SW480 (cell line): Measurements from ENCODE around the gene RBP4.

Source experiments
- DNase-seq: peaks from one replicate; pipeline ENCODE4 v3.0.0-alpha.2; 2016; ENCODE audit warnings: low spot score

Gene RBP4

DNA sequence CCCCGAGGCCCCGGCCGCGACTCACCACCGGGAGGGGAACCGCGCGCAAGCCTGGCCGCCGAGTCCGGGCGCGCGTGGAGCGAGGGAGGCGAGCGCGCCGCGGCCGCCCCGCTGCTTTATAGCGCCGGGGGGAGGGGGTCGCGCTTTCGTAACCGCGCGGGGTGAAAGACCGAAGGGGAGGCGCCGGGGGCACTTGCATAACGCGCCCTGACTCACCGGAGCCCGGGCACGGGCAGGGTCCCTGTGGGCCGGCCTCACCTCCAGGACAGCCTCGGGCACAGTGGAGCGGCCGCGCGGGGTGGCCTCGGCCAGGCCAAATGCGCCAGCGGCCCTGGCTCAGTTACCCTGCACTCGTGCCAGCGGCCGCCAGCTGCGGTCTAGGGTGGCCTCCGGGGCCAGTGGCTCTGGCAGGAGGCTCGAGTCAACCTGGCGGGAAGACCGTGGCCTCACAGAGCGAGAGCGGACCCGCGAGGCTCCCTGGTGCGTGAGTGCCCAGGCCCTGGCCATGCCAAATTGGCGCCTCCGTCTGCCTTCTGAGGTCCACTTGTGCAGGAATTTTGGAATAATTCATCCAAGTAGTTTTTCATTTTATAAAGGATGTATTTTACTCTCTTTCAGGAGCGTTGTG is at the start of gene RBP4:
Gene RBP4 (minus strand): TSS at position 90 of the 628 bp plus-strand sequence. CDS start 207 bp downstream, outside the sequence.
- DNase-seq = no peak

DNA sequence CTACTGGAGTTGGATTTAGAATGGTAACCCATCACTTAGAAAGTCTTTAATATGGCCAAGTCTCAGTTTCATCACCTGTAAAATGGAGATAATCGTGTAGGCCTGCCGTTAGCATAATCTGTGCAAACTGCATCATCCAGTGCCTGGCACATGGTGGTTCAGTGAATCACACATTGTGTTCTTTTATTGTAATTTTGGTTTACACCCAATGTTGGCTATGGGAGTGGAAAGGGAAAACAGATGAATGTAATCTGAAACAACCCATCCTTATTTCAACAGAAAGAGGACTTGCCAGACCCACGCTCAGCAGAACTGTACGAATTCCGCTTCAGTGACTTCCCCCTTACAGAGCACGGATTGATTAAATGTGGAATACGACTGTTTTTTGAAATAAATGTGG is 38.8 kb upstream of the RBP4 start:
- DNase-seq = no peak

DNA sequence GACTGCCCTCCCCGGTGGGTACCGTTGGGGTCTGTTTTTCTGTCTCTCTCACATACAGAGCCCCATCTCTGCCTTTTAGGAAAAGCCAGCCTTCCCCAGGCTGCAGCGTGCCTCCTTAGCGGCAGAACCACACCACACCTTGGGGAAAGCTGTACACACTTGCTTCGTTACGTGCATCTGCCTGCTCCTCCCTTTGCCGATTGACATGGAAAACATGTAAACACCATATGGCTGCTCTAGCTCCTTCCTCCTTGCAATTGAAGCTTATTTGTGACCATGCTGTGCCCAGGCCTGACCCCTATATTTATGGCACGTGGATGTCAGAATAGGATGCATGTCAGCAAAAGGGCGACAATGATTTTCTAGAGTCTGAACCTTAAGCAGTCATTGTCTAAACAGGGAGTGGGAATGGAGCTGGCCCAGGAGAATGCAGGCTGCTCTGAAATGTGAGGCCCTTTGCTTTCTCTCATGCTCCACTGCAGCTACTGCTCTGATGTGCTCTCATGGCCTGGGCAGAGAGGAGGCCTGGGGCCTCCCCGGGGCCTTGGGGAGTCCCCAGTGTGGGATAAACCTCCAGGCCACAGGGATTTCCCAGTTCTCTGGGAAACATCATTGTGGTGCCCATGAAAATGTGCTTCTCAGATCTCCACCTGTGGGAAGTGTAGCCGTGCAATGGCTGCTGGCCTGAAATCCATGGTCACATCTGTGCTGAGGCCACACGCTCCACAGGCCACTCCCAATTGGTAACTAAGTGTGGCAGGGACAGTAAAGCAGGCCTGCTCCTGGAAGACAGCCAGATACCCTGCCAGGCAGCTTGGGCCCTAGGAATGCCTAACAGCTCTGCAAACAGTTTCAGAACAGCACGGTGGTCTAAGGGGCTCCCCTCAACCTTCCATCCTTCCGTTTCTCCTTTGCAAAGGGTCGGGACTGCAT is 29.9 kb upstream of the RBP4 start:
- no peak for DNase-seq

DNA sequence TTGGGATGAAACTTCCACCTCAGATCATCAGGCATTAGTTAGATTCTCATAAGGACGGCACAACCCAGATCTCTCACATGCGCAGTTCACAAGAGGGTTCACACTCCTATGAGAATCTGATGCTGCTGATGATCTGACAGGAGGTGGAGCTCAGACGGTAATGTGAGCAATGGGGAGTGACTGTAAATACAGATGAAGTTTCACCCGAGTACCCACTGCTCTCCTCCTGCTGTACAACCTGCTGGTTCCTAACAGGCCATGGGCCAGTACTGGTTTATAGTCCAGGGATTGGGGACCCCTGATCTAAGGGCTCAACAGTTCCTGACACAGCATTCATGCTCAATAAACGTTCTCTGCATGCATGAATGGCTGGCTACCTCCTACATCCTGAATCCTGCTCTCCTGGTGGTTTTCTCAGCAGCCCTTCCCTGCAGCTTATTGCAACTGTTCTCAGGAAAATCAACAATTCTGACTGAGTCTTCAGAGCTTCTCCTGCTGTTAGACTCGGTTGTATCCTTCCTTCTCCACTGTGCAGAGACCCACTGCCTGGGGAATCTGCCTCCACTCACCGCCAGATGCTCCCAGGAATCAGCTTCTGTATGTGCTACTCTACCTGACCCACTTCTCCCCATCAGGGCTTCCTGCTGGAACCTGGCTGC is 28.7 kb upstream of the RBP4 start:
- no peak for DNase-seq

DNA sequence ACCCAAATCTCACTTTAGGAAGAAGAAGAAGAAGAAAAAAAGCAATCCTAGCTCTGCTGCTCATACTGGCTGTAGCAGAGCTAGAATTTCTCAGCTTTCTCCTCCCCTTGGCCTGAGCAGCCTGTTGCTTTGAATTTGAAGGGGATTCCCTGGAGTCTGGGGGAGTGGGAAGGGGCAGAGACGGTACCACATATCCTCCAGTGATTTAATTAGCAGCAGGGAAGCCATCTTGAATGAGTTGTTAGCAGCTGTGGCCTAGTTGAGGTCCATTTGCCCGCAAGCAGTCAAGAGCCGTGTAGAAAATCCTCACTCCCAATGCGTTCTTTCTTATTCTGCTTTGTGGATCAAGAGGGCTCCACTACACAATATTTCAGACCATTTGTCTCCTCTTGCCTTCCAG is 27.8 kb upstream of the RBP4 start:
- no peak for DNase-seq

GRCh38 chr10:93622942-93623341 is 21.9 kb upstream of the RBP4 start:
- no peak for DNase-seq

- DNase-seq = no peak
These were observed 19.9 kb upstream of the RBP4 start for GRCh38 chr10:93620925-93621324.

DNA sequence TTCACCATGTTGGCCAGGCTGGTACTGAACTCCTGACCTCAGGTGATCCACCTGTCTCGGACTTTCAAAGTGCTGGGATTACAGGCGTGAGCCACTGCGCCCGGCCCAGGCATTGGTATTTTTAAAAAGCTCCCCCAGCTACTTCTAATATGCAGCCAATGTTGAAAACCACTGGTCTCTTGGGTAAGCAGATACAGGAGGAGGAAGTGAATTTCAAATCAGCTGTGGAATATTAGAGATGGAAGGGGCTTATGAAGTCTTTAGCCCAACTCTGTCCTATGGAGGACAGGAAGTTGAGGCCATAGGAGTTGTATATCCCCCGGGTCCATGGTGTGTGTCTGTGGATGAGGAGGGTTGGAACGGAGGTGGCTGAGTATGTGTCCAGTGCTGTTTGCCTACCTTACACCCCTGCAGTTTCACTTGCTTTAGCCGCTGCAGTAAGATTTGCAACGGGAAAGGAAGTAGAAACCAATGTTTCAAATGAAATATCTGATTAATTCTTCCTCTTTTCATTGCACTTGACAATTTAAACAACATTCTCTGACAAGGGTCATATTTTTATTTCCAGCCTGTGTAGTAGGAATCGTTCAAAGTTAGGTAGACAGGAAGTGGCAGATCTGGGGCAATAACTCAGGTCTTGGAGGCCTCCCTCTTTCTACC is 14.7 kb upstream of the RBP4 start:
- no peak for DNase-seq

DNA sequence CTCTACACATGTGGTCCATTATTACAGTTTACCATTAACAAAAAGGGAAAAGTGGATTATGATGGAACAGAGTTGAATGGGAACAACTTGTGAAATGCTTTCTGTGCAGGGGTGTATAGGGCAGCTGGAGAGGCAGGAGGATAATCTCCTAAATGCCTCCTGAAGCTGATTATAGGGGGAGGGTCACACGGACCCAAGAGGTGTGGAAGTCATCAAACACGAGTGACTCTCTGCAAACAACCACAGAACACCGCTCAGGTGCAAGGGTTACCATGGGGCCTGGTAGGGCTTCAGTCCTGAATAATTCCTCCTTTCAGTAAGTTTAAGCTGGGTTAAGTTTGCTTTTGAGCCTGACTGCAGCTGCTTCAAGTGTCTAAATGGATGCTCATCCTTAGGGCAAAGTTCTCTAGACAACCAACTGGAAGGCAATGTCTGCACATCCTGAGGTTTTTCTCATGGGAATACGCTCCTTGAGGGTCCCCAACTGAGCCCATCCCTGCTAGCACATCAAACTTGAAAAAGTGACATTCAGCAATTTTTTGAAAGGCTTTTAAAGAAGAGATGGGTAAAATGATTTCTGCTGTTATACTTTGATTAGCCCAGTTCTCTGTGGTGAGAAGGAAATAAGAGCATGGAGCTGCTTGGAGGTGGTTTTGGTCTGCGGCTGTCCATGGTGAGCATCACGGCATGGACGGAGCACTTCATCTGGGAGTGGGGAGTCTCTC is 13.2 kb upstream of the RBP4 start:
- DNase-seq = no peak

- no peak for DNase-seq
These were observed 12.1 kb upstream of the RBP4 start for GRCh38 chr10:93613126-93613525.

DNA sequence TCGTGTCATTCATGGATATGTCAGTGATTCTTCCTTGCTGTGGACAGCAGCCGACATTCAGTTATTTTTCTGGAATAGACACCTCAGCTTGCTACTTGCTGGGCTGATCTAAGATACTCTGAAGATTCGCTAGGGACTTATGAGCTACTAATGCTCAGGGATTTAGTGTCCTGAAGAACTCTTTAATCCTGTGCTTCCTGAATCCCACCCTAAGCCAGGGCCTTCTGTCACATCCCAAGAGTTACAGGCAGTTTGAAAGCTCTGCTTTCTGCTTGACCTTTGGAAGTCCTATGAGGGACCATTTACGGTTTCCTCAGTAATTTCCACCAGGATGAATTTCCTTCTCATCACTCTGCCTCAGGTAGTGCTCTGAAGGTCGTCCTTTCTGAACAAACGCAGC is 11.3 kb upstream of the RBP4 start, which contains the start of gene PDE6C:
Gene PDE6C (plus strand): TSS at position 227 of the 400 bp plus-strand sequence. CDS start 189 bp downstream, outside the sequence.
- DNase-seq = no peak

DNA sequence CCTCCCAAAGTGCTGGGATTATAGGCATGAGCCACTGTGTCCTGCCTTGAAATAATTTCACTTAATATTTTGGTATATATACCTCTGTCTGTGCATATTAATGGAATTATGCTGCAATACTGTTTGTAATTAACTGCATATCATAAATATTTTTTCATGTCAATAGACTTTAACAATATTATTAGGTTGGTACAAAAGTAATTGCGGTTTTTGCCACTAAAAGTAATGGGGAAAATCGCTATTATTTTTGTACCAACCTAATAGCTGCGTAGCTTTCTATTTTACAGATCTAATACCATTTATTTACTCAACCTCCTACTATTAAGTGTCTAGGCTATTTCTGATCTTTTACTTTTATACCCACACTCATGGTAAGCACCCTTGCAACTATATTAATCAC is 7.4 kb upstream of the RBP4 start:
- no peak for DNase-seq

DNA sequence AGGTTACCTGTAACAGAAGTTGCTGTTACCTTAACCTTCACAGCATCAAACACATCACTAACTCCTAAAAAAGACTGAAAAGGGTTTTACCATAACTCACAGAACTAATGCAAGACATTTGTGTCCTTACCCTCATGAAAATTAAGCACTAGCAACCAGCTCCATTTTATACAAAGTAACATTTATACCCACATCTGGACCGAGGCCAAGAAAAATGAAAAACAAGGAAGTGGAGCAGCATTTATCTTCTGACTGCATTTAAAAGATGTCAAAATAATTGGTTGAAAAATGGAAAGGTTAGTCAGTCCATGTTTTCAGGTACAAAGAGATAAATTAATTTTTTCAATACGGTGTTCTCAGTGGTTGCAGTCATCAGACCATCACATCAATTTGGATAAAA is 3.1 kb upstream of the RBP4 start:
- DNase-seq = no peak

DNA sequence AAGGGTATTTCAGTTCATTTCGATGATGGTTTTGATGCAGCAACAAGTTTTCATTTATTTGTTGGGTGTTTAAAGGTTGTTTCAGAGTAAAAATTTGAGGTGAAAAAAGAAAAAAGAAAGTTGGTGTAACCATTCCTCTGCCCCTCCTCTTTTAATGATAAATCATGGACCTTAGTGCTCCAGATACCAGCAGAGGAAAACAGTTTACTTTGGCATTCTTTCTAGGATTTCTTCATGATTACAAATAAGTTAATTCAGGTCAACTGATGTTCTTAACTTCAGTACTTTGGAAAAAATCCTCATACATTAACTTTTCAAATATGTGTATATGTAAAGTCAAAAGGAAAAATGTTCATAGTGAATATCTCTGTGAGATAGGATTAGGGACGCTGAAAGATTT is 2.0 kb upstream of the RBP4 start:
- no peak for DNase-seq

DNA sequence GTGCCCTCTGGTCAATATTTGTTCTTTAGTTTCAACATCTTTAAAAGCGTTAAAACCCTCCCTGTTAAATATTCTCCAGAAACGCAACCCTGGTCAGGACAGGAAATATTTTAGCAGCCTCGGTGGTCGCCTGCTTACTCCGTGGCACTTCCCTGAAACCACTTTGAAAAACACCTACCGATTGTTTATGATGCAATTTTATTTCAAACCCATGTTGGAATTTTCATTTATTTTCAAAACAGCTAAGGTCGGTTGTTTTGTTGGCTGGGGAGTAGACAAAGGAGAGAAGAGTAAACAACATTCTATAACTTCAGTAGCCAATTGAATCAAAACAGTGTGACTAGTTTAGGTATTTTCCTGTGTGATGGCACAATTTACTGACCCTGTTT is 733 bp upstream of the RBP4 start:
- DNase-seq = no peak

GRCh38 chr10:93600446-93601145 is 439 bp downstream of the RBP4 start:
- DNase-seq = no peak

- DNase-seq = no peak
These were observed 1.3 kb downstream of the RBP4 start for GRCh38 chr10:93599778-93600177.

DNA sequence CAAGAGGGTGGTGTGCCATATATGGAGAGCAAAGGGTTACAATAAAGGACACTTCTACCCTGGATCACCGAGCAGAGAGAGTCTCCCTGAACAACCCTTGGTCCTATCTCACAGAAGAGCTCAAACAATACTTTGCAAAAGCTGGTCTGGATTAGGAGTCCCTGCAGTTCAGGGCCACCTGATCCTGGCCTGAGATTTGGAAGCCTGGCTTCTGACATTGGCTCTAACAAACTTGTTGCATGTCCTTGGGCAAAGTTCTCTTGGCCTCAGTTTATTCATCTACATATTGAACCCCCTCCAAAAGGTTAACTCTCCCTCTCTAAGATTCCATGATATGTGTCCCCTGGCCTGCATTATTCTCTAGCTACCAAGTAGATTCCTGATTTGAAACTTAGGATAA is 1.7 kb downstream of the RBP4 start:
- DNase-seq = no peak

DNA sequence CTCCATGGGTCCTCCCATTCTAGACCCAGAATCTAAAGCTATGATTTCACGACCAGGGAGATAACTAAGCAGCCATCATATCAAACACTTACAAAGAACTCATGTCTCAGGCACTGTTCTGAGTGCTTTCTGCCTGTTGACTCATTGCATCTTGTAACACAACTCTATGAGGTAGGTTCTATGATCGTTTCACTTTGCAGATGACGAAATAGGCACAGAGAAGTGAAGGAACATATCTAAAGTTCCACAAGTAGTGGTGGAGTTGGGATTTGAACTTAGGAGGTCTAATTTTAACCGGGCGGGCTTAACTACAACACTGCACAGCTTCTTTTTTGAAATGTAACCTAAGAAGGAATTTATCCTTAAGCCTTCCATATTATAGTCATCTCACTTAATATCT is 2.9 kb downstream of the RBP4 start:
- DNase-seq = no peak

DNA sequence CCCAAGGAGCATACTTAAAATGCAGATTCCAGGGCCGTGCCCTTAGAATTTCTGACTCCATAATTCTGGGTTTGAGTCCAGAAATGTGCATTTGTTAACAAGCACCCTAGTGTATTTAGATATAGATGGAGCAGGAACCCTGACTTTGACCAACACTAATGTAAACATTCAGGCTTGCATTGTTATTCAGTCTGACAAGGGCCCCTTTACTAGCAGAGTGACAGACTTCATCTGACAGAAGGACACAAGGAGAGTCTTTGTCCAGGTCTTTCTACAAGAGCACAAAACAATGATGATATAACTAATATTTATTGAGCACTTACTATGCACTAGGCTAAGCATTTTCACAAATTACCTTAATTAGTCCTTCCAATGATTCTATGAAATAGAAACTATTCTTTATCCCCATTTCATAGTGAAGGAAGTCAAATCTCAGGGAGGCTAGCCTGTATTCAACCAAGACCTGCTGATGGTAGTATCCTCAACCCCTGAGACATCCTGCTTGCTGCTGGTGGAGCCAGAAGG is 3.9 kb downstream of the RBP4 start:
- no peak for DNase-seq

DNA sequence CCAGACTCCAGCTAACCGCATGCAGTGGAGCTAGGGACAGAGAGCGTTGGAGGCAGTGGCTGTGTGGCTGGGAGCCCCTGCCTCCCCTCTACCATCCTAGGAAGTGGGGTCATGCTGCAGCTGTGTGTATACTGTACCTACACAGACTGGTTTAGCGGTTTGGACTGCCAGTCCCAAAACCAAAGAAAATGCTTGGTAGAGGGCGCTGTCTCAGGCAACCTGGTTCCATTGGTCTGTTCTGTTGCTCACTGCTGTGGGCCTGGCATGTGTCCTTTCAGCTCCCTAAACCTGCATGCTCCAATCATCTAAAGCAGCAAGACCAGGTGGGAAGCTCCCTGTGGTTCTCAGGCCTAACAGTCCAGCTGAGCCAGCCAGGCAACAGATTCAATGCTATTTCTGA is 4.5 kb downstream of the RBP4 start:
- DNase-seq = no peak
